Activated CD4-positive, CD25-positive, alpha-beta regulatory T cell treated with anti-CD3 and anti-CD28 coated beads, Interleukin-2, amount 50 U/mL, for 16 hours (primary cell): ENCODE measurements around the gene RNF40.
"Not testable (repeated sequence)": the region's sequence is repeated elsewhere in the genome, so short reads cannot be mapped to it uniquely, and the experiment has no call there.

Source experiments
- DNase-seq: peaks from one replicate; pipeline ENCODE4 v3.0.0-alpha.2; 2020; ENCODE audit warnings: low read depth, low spot score

Gene RNF40

DNA sequence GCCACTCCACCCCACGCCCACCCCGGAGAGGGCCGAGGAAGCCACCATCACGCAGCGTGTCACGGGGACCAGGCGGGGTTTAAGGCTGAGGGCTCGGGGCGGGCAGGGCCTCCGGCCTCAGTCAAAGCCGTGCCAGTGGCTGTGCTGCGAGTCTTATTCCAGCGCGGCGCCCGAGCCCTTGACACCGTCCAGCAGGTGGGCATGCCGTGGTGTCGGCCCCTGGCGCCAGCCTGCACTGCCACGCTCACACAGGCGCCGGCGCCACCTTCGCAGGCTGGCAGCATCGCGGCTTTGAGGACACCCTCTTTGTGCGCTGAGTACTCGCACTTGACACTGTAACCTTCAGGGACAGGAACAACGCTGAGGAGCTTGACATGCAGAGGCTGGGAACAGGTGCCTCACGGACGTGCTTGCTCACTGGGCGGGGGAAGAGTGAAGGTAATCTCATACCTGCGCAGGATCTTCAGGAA, 58.9 kb downstream of the RNF40 start:
- DNase-seq = no peak

DNA sequence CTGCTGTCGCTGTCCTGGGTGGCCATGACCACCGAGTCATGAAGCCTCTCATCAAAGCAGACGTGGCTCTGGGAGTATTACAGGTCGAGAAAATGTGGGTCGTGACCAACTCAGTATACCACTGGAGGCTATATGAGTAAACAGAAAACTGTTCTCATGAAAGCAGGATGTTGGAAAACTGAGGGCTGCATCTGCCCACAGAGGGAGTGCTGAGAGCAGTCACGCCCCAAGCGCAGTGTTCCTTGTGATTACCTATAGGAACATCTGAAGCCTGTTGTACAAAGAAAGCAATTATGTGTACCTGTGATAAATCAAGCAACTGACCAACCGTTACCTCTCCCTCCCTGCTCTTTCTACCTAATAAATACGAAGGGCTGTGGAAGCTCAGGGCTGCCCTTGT, 59.3 kb downstream of the RNF40 start:
- not testable (repeated sequence) for DNase-seq

DNA sequence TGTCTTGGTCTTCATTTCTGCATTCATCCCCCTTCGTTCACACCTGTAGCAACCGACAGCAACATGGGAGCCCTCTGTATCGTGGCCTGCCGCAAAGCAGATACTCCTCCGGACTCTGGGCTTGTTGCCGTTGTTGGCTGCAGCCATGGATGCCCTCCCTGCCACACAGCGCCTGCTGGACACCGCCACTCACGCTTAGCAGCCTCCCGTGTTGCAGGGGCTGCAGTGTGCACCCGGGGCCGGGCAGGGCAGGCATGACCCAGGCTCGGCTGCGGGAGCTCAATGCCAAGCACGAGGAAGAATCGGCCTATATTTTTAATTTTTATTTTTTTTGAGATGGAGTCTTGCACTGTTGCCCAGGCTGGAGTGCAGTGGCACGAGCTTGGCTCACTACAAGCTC, 59.8 kb downstream of the RNF40 start:
- no peak for DNase-seq
